CD4-positive, alpha-beta T cell treated with Interleukin-2 at 100 ng/mL for 4 hours (primary cell): ENCODE data around the gene CRYBG1.

Experiments used
- DNase-seq: peaks from one replicate; pipeline ENCODE4 v3.0.0-alpha.2; 2020; ENCODE audit warnings: low spot score

The CRYBG1 gene, protein sequence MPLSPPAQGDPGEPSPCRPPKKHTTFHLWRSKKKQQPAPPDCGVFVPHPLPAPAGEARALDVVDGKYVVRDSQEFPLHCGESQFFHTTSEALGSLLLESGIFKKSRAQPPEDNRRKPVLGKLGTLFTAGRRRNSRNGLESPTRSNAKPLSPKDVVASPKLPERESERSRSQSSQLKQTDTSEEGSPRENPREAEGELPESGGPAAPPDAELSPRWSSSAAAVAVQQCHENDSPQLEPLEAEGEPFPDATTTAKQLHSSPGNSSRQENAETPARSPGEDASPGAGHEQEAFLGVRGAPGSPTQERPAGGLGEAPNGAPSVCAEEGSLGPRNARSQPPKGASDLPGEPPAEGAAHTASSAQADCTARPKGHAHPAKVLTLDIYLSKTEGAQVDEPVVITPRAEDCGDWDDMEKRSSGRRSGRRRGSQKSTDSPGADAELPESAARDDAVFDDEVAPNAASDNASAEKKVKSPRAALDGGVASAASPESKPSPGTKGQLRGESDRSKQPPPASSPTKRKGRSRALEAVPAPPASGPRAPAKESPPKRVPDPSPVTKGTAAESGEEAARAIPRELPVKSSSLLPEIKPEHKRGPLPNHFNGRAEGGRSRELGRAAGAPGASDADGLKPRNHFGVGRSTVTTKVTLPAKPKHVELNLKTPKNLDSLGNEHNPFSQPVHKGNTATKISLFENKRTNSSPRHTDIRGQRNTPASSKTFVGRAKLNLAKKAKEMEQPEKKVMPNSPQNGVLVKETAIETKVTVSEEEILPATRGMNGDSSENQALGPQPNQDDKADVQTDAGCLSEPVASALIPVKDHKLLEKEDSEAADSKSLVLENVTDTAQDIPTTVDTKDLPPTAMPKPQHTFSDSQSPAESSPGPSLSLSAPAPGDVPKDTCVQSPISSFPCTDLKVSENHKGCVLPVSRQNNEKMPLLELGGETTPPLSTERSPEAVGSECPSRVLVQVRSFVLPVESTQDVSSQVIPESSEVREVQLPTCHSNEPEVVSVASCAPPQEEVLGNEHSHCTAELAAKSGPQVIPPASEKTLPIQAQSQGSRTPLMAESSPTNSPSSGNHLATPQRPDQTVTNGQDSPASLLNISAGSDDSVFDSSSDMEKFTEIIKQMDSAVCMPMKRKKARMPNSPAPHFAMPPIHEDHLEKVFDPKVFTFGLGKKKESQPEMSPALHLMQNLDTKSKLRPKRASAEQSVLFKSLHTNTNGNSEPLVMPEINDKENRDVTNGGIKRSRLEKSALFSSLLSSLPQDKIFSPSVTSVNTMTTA (N-terminal part only)

DNA sequence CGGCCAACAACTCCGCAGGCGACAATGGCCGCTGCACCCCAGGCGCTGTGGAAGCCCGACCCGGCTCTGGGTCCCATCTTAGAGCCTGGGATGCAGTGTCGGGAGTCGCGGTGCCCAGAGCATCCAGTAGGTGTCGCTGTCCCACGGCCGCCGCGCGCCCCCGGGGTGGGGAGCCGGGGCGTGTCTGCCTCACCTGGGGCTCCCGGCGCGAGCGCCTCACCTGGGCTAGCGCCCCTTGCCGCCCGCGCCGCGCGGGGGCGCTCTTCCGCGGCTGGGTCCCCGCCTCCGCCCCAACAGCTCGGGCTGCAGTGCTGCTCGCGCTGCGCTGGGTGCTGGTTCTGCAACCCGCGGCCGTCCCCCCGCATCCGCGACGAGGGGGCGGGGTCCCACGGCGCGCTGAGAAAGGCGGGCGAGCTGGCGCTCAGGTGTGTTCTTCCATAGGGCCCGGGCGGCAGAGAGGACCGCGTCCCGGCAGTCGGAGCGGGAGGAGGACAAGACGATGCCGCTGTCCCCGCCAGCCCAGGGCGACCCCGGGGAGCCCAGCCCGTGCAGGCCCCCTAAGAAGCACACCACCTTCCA, at the start of gene CRYBG1:
CRYBG1 (plus strand) TSS at position 308 of the 579 bp plus-strand sequence; CDS start at position 500, 192 bp downstream.
- DNase-seq = peak; percentile 73

DNA sequence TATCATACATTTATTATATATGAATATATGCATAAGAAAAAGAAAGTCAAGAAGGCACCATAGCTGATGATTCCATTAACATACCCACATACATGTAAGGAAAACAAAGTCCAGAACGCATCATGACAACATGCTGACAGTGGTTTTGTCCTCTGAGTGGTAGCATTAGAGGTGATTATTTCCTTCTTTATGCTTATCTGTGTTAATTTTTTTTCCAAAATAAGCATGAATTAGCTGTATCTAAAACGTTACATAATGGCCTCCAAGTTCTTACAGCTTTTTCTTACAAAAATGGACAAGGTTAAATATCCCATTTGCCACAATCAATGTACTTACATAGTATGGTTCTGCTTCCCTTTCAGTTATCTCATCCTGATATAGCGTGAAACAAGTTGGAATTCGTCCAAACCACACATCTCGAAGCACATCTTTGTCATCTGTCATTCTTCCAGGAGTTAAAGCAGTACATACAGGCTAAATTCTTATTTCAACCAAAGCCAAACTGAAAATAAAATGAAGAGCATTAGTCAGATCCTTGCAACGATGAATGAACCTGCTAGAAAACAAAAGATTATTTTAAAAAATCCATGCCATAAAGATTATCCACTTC, 44.6 kb upstream of the CRYBG1 start:
- peak; percentile 19 for DNase-seq

DNA sequence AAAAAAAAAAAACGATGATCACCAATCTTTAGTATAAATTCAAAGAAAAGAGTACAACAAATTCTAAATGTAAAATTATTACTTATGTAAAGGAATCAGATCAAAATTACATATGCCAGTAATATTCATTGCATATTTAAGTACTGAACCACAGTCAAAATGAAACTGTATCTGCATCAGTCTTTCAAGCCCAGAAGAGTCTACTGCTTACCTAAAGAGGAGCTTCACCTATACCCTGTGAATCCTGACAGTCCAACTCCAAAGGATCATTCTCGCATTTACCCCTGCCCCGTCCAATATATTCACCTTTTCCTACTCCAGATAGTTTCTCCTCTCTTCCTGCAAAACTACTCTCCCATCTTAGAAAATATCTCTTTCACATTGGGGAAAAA, 44.1 kb upstream of the CRYBG1 start:
- DNase-seq = no peak

DNA sequence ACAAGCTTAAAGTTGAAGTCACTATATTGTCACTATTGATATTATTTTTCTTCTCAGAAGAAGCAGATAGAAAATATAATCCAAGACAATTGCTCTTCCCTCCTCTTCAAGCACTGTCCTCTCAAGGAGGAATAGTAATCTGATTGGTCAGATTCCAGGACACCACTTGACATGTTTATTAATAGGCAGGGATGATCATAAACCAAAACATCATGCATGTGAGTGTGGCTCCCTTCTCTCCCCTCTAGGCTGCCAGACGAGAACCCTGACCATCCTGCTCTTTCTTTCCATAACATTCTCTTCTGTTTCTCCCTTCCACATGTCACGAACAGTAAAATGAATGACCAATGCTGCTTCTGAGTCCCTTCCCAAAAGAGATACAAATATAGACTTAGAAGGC, 42.5 kb upstream of the CRYBG1 start:
- no peak for DNase-seq

DNA sequence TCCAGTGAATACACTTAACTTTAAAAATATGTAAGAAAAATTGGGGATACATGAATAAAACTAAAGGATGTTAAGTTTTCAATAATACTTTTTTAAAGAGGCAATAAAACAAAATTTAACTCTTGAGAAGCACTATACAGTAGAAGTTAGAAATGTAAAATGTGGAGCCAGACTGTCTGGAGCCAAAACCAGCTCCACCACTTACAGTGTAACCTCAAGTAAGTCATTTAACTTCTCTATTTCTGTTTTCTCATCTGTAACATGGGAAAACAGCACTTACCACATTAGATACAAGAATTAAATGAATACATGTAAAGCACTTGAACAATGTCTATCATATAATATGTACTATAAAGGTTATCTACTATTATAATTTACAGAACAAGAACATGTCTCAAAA, 41.7 kb upstream of the CRYBG1 start:
- DNase-seq = no peak

DNA sequence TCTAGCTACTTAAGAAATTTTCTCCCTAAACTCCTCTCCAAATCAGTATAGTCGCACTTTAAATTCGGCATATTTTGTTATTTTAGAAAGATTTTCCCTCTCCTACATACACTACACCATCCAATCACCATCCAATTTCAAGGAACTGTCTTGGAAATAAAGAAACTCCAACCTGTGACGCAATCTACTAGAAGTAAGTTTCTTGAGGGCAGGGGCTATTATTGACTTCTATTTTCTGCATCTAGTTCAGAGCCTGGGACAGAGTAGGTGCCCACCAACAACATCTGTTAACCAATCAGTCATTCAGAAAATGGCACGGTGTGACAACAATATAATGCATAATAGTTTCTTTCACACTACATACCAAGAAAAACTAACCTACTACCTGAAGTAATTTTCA, 38.6 kb upstream of the CRYBG1 start:
- DNase-seq = no peak

DNA sequence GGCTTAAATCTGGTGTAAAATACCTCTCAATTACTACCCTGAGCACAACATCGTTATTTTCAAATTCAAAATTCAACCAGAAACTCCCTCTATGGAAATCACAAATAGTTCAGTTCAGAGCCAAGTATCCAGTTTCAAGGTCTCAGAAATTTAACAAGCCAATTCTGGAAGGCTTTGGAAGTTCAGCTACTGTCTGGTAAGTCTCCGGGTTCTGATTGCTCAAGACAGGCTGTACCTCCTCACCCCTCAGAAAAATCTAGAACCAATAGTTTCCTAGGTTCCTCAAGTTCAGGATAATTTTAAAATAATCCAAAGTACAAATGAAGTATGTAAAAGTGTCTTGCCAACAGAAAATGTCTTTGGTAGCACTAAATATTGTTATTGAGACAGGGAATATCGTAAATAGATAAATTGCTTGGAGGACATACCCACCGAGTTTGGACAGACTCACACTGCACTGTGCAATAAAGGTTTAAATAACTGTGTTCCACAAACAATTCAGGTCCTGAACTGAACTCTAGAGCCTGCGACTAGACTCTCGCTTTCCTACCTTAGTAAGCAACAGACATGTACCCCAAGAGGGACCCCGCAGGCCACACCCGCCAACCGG, 35.7 kb upstream of the CRYBG1 start:
- DNase-seq = no peak

DNA sequence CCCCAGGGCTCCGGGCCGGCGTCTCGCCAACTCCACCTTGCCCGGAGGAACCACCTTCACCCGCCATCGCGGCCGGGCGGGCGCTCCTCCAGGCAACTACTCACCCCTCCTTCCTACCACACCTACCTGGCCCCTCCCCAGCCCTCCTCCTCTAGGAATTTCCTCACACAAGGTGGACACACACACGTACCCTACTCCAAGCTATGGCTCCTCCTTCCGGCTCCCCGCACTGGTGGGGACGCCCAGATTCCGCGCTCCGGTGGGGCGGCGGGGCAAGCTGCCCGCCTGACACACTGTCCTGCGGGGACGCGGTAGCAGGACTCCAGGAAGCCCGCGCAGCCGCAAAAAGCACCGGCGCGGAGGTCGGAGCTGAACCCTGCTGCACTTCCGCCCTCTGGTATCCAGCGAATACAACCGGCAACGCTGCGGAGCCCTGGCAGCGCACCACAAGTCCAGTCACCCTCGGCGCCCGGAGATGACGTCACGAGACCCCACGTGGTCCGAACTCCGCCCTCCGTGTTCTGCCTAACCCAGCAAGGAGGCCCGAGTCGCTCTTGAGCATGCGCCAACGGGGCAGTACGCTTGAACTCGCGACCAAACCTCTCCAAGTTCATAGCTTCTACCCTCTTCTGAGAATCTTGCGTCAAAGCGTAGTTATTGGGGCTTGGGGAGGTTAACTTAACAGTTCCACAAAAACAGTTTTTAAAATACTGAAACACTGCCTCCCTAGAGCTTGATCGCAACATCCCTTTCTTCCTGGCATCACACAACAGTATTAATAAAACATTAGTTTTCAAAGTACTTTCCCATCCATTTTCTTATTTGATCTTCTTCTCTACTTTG, 35.0 kb upstream of the CRYBG1 start, which contains the start of gene ATG5:
ATG5 (minus strand) TSS at position 425 of the 843 bp plus-strand sequence. CDS start 9,552 bp downstream, outside the sequence.
- DNase-seq = peak; percentile 100

DNA sequence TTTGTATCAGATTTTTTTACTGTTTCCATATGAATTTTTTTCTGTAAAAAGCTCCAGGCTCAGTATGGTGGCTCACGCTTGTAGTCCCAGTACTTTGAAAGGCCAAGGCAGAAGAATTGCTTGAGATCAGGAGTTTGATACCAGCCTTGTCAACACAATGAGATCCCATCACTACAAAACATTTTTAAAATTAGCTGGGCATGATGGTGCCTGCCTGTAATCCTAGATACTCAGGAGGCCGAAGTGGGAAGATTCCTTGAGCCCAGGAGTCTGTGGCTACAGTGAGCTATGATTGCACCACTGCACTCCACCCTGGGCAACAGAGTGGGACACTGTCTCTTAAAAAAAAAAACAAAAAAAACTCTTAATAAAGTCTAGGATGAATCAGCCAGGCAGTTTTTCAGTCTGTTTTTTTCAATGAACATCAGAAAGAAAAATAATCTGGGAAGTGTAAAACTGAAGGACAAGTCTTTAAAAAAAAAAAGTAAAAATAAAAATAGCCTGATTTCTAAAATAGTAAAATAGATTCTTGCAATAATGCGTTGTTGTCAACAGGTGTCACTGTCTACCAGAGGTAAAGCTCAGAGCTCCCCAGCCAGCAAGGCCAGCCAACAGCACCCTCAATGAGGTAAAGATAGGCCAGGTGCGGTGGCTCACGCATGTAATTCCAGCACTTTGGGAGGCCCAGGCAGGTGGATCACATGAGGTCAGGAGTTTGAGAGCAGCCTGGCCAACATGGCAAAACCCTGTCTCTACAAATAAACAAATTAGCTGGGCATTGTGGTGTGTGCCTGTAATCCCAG, 25.7 kb upstream of the CRYBG1 start:
- DNase-seq = peak; percentile 69

DNA sequence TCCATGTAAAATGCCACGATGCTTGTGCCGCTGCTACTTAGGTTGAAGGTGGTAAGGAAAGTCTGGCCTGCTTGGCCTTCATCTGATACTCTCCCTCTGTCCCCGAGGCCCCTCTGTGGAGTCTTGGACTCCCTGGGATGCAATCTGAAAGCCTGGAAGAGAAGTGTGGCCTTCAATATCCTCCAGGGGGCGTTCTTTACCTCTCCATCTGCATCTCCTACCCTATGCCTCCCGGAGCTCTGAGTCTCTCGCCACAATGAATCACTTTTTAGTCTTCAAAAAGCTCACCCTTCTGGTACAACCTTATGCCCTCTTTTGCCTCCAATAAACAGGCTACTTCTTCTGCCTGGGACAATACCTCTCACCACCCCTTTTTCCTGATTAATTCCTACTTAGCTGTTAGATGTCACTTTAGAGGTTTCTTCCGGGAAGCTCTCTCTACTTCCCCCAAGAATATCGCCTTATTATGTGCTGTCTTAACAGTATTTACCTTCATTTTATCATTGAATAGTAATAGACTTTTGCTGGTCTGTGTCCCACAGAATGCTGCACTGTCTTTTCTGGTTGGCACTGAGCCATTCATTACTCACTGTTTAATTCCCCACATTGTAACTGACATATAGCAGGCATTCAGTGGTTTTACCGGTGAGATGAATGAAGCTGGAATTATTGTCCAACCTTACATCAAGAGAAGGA, 21.0 kb upstream of the CRYBG1 start:
- DNase-seq = peak; percentile 68

DNA sequence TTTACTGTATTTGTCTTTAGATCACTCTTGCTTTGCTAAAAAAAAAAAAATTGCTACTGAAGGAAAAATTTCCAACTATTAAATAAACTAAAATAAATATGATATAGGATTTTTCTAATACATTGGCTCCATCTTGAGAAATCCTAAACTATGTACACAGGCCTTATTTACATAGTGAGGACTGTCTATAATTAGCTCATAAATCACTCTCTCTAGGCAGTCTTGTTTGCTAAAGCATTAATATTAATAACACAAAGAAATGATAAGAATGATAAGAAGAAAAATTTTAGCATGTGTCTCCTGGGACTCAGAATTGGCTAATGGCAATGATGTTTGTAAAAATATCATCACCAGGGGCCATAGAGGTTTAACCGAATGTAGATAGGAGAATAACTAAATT, 13.3 kb upstream of the CRYBG1 start:
- DNase-seq = no peak

DNA sequence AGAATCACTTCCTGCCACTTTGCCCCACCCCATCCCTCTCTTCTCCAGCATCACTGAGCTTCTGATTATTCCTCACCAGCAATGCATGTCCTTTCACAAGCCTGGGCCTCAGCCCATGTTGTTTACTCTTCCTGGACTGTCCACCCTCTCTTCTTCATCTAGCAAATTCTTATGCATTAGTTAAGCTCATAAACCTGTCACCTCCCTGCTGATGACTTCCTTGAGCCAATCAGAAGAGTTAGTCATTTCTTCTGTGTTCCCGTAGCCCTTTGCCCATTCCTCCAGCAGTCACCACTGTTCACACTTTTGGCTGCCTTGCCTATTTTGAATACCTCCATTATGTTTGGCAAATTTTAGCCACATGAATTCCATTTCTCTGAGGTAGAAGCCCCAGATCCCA, 4.1 kb upstream of the CRYBG1 start:
- no peak for DNase-seq

DNA sequence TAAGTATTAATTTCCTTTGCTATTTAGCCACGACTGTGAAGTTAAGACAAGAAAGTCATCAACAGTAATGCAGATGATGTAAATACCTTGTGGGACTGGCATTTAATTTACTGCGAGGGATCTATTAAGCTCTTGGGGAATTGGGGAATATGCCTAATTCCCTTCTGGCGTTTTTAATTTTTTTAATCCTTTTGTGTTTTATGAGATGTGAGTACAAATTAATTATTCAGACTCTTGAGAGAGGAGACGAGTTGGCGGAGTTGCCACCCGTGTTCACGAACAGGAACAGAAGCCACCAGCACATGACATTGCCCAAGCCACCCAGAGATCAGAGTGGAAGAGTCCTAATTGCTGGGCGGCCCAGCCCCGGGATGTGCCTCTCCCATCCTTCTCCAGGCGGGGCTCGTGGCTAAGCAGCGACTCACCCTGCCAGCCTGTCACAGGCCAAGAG, 533 bp upstream of the CRYBG1 start:
- DNase-seq = no peak

DNA sequence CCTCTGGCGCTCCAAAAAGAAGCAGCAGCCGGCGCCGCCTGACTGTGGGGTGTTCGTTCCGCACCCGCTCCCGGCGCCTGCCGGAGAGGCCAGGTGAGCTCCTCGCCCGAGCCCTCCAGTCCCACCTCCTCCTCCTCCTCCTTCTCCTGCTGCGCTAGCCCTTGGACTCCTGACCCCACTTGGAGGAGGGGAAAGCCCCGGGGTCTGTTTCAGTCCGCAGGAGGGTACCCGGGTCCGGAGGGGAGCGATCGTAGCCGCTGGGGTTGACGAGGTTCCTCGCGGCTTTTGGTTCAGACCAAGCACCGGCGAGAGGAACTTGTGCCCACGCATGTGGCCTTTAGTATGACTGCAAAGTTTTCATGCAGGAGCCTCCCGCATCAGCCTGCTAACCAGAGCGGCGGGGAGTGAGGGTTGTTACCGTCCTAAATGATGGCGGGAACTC, 493 bp downstream of the CRYBG1 start:
- DNase-seq = peak; percentile 5

DNA sequence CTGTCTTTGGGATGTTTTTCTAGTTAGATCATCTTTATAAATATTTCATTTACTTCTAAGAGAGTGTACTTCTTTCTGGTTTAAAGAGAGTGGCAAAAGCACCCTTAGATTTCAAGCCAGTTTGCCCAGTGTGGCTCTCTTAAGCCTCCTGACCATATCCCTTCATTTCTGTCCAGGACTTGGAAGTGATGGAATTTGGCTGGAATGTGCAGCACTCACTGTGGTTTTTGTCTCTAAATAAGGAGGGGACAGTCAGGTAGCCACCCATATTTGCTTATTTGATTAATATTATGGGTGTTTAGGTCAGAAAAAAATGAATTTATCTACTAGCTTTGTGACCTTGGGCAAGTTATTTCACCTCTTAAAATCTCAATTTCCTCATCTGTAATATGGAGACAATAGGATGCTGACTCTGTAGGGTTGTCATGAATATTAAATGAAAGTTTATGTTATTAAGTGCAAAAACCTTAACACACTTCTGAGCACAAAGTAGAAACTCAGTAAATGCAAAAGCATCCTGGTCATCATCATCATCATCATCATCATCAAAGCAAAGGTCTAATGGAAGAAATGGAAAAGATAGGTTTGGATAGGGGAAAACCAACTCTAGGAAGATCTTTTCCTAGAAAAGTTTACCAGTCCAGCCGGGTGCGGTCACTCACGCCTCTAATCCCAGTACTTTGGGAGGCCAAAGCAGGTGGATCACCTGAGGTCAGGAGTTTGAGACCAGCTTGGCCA, 3.1 kb downstream of the CRYBG1 start:
- no peak for DNase-seq

DNA sequence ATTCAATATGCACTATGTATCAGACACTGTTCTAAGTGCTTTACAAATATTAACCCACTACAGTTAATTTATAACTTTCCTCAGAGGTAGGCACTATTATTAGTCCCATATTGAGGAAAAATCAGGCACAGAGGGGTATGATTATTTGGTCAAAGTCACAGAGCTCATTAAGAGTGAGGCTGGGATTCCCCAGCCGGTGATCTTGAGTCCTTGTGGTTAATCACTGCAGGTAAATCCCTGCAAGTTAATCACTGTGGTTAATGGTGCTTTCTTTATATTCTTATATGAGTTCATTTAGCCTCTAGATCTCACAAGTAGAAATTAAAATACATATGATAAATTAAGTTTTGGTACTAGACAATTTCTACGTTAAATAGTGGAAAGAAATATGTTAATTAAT, 9.2 kb downstream of the CRYBG1 start:
- no peak for DNase-seq

DNA sequence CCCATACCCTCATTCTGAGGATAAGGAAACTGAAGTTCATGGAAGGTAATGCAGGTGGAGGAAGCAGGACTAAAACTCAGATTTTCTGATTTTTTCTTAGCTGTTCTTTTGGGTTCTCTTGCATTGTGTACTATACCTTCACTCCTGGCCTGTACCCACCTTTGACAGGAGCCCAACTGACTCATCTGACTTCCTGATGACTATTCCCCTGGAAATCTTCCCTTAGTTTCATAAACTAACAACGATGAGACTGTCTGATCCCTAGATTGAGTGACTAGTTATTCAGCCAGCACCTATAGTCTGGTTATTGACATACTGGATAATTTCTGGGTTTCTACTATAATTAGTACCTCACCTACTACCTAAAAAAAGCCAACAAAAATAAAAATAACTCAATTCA, 10.1 kb downstream of the CRYBG1 start:
- DNase-seq = no peak
